Measurements from ENCODE around the gene TRAP1.

The TRAP1 gene

DNA sequence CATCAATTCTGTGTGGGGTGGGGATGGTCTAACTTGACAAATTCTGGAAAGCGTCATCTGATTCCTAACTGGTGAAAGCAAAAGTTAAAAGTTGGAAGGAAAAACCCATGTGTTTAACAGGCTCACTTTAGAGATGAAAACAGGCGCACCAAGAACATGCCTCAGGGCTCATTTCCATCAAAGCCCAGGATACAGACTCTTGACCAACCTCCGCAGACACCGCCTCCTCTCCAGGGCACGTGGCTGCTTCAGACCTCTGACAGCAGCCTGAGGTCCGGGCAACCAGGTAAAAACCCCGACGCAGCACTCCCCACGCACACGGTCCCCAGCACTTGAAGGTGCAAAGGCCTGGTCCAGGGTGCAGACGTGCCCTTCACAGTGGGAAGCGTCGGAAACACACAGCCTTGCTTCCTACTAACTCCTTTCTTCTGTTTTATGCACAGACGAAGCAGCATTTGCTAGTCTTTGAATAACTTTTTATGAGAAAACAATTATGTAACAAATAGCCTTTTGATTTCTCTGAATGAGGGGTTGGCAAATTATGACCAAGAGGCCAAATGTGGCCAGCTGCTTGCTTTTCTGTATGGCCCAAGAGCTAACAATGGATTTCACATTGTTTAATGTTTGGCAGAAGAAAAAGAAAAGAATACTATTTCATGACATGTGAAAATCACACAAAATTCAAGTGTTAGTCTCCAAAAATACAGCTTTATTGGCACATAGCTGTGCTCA lies 44.2 kb upstream of the TRAP1 start:
- Histone ChIP-seq H3K4me1 (ENCODE audit: low read depth, poor library complexity, severe bottlenecking) (no peaks in the 10 kb centered on the region), H3K27ac (no peak overlapping the region), H3K9ac (no peak overlapping the region), H4K20me1 (ENCODE audit: insufficient read depth) (no peaks in the 10 kb centered on the region; the same call in 1 of the 2 replicates), H3K4me3 (IDR thresholded peaks at IDR 0.05; ENCODE audit: insufficient read depth, low read depth, low read length) (no peak overlapping the region), H3K79me2 (ENCODE audit: insufficient read depth, low read depth) (no peaks in the 10 kb centered on the region; the same call in 1 of the 2 replicates), H3K36me3 (ENCODE audit: insufficient read depth) (no peaks in the 10 kb centered on the region), H3K27me3 (ENCODE audit: insufficient read depth, low read depth) (no peaks in the 10 kb centered on the region), H3K4me2 (no peak overlapping the region), H2AFZ (ENCODE audit: low read depth) (no peak overlapping the region)
- TF ChIP-seq, protein P1, sequence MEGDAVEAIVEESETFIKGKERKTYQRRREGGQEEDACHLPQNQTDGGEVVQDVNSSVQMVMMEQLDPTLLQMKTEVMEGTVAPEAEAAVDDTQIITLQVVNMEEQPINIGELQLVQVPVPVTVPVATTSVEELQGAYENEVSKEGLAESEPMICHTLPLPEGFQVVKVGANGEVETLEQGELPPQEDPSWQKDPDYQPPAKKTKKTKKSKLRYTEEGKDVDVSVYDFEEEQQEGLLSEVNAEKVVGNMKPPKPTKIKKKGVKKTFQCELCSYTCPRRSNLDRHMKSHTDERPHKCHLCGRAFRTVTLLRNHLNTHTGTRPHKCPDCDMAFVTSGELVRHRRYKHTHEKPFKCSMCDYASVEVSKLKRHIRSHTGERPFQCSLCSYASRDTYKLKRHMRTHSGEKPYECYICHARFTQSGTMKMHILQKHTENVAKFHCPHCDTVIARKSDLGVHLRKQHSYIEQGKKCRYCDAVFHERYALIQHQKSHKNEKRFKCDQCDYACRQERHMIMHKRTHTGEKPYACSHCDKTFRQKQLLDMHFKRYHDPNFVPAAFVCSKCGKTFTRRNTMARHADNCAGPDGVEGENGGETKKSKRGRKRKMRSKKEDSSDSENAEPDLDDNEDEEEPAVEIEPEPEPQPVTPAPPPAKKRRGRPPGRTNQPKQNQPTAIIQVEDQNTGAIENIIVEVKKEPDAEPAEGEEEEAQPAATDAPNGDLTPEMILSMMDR (conservative IDR thresholded peaks at IDR 0.05; ENCODE audit: low read depth, low read length), result no peak

DNA sequence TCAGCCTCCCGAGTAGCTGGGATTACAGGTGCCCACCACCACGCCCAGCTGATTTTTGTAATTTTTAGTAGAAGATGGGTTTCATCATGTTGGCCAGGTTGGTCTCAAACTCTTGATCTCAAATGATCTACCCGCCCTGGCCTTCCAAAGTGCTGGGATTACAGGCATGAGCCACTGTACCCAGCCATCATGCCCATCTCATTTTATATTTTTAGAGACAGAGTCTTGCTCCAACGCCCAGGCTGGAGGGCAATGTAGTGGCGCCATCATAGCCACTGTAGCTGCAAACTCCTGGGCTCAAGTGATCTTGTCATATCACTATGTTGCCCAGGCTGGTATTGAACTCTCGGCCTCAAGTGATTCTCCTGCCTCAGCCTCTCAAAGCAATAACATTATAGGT lies 43.2 kb upstream of the TRAP1 start:
- Histone ChIP-seq H4K20me1 (ENCODE audit: insufficient read depth) (no peaks in the 10 kb centered on the region; the same call in 1 of the 2 replicates), H2AFZ (ENCODE audit: low read depth) (no peak overlapping the region), H3K27me3 (ENCODE audit: insufficient read depth, low read depth) (no peaks in the 10 kb centered on the region), H3K4me2 (no peak overlapping the region), H3K36me3 (ENCODE audit: insufficient read depth) (no peaks in the 10 kb centered on the region), H3K4me1 (ENCODE audit: low read depth, poor library complexity, severe bottlenecking) (no peaks in the 10 kb centered on the region), H3K79me2 (ENCODE audit: insufficient read depth, low read depth) (no peaks in the 10 kb centered on the region; the same call in 1 of the 2 replicates), H3K27ac (no peak overlapping the region), H3K4me3 (IDR thresholded peaks at IDR 0.05; ENCODE audit: insufficient read depth, low read depth, low read length) (no peak overlapping the region), H3K9ac (no peak overlapping the region)
- TF ChIP-seq, protein P1 (conservative IDR thresholded peaks at IDR 0.05; ENCODE audit: low read depth, low read length), result no peak

DNA sequence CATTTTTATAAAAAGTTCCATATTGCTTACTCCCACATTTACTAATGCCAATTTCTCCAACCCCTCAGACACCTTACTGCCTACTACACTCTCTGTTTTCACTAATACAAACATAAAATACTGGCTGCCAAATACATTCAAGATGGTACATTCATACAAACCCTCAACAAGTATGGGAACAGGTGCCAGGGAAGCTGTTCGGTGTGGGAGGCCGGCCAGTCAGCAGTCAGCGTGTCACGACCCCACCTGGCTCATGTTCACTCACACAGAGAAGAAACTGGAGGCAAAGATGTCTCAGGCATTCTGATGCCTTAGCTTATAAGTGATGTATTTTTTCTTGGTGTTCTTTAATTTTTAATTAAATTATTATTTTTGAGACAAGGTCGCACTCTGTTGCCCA lies 42.4 kb upstream of the TRAP1 start:
- Histone ChIP-seq H3K9ac (no peak overlapping the region), H3K36me3 (ENCODE audit: insufficient read depth) (no peaks in the 10 kb centered on the region), H4K20me1 (ENCODE audit: insufficient read depth) (no peaks in the 10 kb centered on the region; the same call in 1 of the 2 replicates), H3K4me2 (no peak overlapping the region), H3K27me3 (ENCODE audit: insufficient read depth, low read depth) (no peaks in the 10 kb centered on the region), H2AFZ (ENCODE audit: low read depth) (no peak overlapping the region), H3K4me3 (IDR thresholded peaks at IDR 0.05; ENCODE audit: insufficient read depth, low read depth, low read length) (no peak overlapping the region), H3K27ac (no peak overlapping the region), H3K79me2 (ENCODE audit: insufficient read depth, low read depth) (no peaks in the 10 kb centered on the region; the same call in 1 of the 2 replicates), H3K4me1 (ENCODE audit: low read depth, poor library complexity, severe bottlenecking) (no peaks in the 10 kb centered on the region)
- TF ChIP-seq, protein P1 (conservative IDR thresholded peaks at IDR 0.05; ENCODE audit: low read depth, low read length), result no peak

DNA sequence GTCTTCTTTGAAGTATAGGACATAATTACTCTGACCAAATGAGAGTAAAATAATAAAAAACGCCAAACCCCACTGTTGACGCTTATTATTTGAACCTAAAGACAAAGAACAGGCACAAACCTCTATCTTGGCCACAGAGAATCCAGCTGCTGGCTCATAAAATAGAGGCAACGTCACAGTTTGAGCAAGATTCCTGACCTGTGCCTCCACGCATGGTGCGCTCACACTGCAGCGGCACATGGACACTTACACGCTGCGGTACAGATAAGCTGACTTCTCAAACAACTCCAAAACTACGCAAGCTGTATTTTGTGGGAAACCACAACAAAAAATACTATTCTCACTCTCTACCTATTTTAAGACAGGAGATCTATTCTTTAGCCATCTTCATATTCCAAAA lies 38.8 kb upstream of the TRAP1 start:
- H3K4me1 ChIP-seq (ENCODE audit: low read depth, poor library complexity, severe bottlenecking), result no peaks in the 10 kb centered on the region
- TF ChIP-seq, protein P1 (conservative IDR thresholded peaks at IDR 0.05; ENCODE audit: low read depth, low read length), result no peak
- H3K4me3 ChIP-seq (IDR thresholded peaks at IDR 0.05; ENCODE audit: insufficient read depth, low read depth, low read length), result no peak overlapping the region
- no peak overlapping the region for H3K9ac ChIP-seq
- H3K27ac ChIP-seq, result no peak overlapping the region
- no peak overlapping the region for H2AFZ ChIP-seq (ENCODE audit: low read depth)
- no peaks in the 10 kb centered on the region for H3K79me2 ChIP-seq (ENCODE audit: insufficient read depth, low read depth)
- no peaks in the 10 kb centered on the region for H3K36me3 ChIP-seq (ENCODE audit: insufficient read depth)
- H4K20me1 ChIP-seq (ENCODE audit: insufficient read depth), result no peaks in the 10 kb centered on the region; the same call in 1 of the 2 replicates
- H3K27me3 ChIP-seq (ENCODE audit: insufficient read depth, low read depth), result no peaks in the 10 kb centered on the region
- no peak overlapping the region for H3K4me2 ChIP-seq

Data from KMS-11 (cell line).